Putamen (tissue), 1 donor: ENCODE measurements around the gene RAET1E.
"Not testable (repeated sequence)": the region's sequence is repeated elsewhere in the genome, so short reads cannot be mapped to it uniquely, and the experiment has no call there.

Experiments used
- DNase-seq: peaks from one replicate; pipeline ENCODE4 v3.0.0-alpha.2; 2016; ENCODE audit warnings: low spot score

RAET1E gene

GRCh38 chr6:149890629-149891045 lies 7.3 kb downstream of the RAET1E start:
- no peak for DNase-seq

DNA sequence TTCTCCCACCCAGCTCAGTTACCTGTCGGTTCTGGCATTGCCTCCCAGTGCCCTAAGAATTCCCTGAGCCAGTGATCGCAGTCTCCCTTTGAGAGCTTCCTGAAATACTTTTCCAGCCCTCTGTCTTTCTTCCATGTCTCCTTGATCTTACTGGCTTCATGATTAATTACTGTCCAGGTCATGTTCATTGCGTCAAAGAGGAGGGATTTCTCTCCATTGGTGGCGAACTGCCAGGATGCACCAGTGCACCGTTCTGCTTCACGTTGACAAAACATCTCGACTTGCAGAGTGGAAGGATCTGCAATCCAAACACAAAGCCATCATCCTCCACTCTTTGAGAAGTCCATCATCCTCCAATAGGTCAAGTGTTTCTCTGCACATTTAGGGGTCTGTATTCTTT lies 8.6 kb downstream of the RAET1E start:
- no peak for DNase-seq

DNA sequence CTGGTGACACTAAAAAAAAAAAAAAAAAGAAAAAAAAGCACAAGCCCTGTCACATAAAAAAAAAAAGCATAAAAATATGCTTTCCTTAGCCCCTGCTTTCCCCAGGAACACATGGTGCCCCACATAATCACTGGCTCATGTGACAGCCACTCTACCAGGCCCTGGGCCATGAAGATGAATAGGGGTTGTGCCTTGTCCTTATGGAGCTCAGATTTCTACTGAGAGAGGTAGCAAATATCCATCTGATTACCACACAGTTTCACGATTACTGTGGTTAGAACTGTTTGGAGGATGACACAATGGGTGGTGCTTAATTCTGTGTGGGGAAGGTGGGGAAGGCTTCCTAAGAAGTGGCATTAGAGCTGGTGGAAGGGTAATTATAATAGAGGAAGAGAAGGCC lies 9.3 kb downstream of the RAET1E start:
- no peak for DNase-seq

GRCh38 chr6:149888093-149888492 lies 9.8 kb downstream of the RAET1E start:
- no peak for DNase-seq

GRCh38 chr6:149887343-149887742 lies 10.6 kb downstream of the RAET1E start:
- no peak for DNase-seq

DNA sequence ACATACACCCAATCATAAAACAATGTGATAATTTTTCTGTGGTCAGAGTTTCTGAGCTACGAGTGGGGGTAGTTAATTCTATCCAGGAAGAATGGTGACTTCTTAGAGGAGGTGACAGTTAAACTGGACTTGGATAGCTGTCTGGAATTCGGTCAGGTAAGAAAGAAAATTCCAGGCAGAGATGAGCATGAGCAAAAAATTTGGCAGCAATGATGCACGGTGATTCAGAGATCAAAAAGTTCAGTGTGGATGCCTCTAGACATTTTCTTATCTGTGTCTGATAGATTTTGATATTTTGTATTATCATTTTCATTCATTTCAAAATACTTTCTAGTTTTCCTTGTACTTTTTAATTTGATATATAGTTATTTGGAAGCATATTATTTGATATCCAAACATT lies 12.0 kb downstream of the RAET1E start:
- no peak for DNase-seq

DNA sequence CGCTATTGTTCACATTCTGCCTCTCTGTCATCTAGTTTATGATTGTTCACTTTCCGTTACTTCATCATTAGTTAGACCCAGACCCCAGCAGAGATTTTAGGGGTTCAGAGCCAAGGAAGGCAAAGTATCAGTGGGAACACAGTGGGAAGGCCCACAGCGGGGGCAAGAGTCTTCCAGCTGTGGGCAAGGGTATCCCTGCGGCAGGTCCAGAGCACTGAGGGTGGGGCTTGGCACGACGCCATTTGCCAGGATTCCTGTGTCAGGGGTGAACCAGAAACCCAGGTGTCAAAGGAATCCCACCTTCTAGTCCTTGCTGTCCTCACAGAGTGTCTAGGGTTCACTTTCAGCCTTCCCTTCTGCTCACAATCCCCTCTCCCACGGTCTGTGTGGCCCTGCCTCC lies 13.3 kb downstream of the RAET1E start:
- DNase-seq = no peak

- no peak for DNase-seq
Observed at GRCh38 chr6:149884215-149884614, 13.7 kb downstream of the RAET1E start.

GRCh38 chr6:149881860-149882259 lies 16.1 kb downstream of the RAET1E start:
- DNase-seq = no peak

GRCh38 chr6:149881066-149881766 lies 16.7 kb downstream of the RAET1E start:
- no peak for DNase-seq

DNA sequence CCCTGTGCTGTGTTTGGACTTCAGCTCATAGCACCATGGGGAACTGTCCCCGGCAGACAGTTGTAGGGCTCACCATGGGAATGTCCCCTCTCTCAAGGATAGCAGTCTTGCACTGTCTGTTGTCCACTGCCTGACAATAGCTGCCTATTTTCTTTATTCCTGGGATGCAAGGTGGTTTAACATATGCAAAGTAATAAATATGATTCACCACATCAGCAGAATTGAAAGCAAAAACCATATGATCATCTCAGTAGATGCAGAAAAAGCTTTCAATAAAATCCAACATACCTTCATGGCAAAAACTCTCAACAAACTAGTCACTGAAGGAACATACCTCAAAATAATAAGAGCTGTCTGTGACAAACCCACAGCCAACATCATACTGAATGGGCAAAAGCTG lies 20.3 kb downstream of the RAET1E start:
- DNase-seq = no peak

DNA sequence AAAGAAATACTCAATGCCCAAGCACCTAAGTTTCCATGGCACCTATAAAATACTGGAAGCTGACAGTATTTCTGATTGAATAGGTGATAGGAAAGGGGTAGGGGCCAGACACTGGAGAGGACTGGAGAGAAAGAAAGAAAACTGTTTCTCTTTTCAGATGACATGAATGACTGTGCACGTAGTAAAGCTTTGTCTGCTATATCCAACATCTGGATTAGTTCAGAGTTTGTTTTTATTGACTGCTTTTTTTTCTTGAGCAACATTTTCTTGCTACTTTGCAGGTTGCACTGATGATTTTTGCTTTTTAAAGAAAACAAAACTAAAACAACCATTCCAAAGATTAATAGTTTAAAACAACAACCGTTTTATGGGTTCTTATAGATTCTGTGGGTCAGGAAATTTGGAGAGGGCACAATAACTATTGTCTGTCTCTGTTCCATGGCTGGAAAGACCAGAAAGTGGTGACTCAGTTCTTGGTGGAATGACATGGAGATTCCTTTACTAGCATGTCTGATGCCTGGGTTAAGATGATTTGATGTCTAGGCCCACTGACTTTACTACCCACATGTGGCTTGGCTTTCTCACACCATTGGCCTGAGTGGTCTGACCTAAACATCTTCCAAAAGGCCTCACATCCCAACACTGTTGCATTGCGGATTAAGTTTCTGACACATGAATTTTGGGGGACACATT lies 21.5 kb downstream of the RAET1E start:
- DNase-seq = no peak

GRCh38 chr6:149872233-149872632 lies 25.7 kb downstream of the RAET1E start:
- no peak for DNase-seq

DNA sequence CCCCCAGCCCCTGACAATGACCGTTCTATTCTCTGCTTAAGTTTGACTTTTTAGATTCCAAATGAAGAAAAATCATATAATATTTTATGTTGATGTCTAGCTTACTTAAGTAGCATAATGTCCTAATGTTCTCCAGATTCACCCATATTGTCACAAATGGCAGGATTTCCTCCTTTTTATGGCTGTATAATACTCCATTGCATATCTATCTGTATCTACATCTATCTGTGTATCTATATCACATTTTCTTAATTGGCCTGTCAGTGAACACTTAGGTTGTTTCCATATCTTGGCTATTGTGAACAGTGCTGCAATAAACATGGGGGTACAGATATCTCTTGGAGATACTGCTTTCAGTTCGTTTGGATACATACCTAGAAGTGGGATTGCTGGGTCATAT lies 26.7 kb downstream of the RAET1E start:
- DNase-seq = no peak

DNA sequence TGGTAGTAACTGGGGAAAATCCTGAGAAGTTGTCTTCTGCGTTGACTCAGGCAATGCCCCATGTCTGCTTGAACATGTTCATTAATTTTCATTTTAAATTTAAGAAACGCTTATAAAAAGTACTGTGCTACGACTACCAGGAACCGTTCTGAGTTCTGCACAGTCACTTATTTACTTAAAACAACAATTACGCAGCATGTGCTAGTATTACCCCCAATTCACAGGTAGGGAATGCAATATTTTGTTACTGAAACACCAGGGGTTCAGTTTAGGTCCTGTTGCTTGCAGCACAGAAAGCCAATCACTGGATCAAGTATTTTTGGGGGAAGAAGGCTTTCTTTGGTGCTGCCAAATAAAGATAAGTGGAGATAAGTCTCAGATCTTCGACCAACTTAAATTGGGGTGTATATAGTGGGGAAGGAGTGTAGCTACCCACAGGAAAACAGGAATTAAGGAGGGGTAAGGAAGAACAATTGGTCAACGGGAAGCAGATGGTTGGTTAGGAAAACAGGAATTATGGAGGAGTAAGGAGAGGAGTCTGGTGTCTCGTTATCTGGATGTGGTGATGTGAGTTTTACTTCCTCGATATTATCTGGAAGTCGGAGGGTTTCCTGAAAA lies 28.5 kb downstream of the RAET1E start:
- DNase-seq = no peak

GRCh38 chr6:149867876-149868640 lies 29.9 kb downstream of the RAET1E start:
- no peak for DNase-seq

- DNase-seq = peak; percentile 74
Observed at GRCh38 chr6:149864578-149865535, 33.1 kb downstream of the RAET1E start.

DNA sequence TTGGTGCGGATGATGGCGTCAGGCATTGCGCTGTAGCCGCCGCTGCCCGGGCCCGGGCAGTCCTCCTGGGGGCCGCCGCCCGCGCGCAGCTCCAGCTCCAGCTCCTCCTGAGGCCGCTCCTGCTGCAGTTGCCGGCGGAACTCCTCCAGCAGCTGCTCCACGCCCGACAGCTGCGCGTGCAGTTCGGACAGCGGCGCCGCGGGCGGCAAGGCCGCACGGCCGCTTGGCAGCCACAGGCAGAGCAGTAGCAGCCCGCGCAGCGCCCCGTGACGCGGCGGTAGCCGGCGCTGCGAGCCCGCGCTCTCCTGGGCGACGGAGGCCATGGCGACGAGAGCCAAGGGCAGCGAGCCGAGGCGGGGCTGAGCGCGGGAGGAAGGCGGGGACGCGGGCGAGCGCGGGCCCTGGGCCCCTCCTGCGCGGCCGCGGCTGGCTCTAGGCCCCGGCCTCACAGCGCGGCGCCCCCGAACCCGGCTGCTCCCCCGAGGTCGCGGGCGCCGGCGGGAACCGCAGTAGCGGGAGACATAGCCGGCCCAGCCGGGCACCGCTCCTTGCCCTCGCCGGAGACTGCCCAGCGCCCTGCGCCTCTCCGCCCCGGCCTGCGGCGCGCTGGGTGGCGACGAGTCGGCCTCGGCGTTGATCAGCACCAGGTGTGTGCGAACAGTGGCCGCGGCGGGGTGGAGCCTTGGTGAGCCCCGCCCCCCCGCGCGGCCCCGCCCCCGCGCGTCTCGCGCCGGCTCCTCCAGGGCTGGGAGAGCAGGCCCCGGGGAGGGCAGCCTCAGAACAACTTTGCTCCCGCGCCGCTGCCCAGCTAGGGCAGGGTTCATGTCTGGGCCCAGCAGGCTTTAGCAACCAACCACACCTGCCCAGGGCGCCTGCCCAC lies 34.0 kb downstream of the RAET1E start, which contains the start of gene LRP11:
LRP11 (minus strand) TSS at position 662 of the 880 bp plus-strand sequence; CDS start at position 323, 339 bp downstream.
- DNase-seq = peak; percentile 88

GRCh38 chr6:149862922-149863697 lies 34.8 kb downstream of the RAET1E start:
- DNase-seq = peak; percentile 59

DNA sequence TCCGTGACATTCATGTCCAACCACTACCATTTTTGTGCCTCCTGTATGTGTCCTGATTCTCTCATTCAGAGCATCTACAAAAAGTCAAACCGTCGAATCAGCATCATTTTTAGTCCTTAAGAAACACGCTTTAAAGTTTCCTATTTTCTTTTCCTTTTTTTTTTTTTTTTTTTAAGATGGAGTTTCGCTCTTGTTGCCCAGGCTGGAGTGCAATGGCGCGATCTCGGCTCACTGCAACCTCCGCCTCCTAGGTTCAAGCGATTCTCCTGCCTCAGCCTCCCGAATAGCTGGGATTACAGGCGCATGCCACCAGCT lies 35.5 kb downstream of the RAET1E start:
- not testable (repeated sequence) for DNase-seq
